Non-pigmented ciliary epithelial cell (primary cell): ENCODE results near the gene DSCAM.
"Not testable (repeated sequence)": the region's sequence is repeated elsewhere in the genome, so short reads cannot be mapped to it uniquely, and the experiment has no call there.

ENCODE experiments used
- DNase-seq: peaks from one replicate; pipeline ENCODE4 v3.0.0-alpha.2; 2010; ENCODE audit warnings: low read depth

Gene DSCAM

DNA sequence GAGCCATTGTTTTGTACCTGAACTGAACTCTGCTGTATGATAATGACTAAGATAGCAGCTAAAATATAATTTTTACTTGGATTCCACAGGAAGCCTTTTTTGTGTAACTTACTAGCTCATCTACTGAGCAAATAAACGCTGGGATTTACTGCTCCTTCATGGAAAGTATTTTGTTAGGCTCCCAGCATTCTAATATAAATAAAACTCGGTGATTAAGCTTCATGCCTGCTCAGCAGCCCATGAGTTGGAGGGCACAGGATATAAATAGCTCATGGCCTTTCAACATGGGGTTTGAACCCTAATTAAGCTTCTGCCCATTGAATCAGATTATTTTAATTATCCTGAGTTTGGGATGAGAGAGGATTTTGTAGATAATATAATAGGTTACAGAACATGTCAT is 799.7 kb downstream of the DSCAM start:
- DNase-seq, result no peak

DNA sequence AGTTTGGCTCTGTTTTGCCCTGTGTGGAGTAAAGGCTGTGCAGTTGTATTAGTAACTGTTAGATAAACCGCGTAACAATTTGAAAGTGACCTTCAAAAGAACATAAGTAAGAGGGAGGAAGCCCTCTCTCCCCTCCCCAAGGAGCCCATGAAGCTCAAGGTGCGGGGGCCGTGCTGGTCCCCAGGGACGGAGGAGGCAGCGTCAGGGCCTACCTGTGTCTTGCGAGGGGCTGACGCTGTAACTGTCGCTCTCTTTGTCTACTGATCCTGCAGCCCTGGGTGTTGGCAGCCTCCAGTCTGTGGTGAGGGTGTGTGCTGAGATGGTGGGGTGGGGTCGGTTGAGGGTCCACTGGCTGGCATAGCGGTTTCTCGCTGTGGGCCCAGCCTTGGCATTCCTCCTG is 803.1 kb downstream of the DSCAM start:
- no peak for DNase-seq

DNA sequence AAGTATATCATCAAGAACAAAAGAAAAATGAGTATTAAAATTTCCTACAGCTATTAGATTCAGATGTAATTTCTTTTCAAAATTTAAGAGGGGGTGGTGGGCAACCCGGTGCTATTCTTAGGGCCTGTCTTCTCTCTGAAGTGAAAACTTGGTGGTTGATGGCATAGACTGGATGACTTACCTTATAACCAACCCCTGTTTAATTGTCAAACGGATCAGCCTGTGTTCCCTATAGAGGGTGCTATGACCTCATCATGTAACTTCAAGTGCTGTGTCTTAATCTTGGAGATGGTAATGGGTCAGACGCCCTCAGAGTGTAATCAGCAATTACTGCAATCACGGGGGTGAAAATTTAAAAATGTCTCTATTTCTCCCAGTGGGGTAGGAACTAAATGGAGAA is 803.5 kb downstream of the DSCAM start:
- no peak for DNase-seq

DNA sequence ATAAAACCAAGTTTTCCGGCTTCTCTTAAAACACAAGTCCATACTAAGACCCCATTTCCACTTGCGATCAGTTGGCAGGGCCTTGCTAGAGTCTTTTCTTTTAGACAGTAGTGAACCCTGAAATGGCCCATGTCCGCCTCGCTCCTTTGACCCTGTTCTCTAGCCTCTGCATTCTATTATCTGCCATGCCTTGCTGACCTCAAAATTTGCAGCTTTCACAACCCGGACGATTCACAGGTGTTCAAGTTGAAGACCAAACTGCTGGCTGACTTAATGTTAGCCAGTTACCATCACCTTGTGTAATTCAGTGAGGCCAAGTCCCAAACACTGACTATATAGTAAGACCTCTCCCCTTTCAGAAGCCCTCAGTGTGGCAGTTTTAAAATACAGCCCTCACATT is 805.5 kb downstream of the DSCAM start:
- no peak for DNase-seq

DNA sequence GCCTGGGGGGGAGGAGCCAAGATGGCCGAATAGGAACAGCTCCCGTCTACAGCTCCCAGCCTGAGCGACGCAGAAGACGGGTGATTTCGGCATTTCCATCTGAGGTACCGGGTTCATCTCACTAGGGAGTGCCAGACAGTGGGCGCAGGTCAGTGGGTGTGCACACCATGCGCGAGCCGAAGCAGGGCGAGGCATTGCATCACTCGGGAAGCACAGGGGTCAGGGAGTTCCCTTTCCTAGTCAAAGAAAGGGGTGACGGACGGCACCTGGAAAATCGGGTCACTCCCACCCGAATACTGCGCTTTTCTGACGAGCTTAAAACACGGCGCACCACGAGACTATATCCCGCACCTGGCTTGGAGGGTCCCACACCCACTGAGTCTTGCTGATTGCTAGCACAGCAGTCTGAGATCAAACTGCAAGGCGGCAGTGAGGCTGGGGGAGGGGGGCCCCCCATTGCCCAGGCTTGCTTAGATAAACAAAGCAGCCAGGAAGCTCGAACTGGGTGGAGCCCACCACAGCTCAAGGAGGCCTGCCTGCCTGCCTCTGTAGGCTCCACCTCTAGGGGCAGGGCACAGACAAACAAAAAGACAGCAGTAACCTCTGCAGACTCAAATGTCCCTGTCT is 813.7 kb downstream of the DSCAM start:
- DNase-seq, result not testable (repeated sequence)

DNA sequence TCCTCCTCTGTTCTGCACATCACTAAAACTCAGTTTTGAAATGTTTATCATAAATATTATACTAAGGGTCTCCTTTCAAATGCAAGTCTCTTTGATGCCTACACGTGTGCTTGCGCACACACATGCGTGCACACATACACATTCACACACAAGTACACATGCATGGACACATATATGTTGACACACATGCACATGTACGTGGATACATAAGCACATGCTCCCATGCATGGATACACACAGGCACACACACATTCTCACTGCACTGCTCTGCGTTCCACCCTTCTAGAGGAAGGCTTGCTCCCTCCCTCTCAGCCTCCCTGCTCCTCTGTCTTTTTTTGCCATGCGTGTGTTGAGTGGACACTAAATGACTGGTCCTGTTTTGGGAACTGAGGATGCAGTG is 817.1 kb downstream of the DSCAM start:
- no peak for DNase-seq

DNA sequence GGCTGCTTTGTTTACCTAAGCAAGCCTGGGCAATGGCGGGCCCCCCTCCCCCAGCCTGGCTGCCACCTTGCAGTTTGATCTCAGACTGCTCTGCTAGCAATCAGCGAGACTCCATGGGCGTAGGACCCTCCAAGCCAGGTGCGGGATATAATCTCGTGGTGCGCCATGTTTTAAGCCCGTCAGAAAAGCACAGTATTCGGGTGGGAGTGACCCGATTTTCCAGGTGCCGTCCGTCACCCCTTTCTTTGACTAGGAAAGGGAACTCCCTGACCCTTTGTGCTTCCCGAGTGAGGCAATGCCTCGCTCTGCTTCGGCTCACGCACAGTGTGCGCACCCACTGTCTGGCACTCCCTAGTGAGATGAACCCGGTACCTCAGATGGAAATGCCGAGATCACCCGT is 818.6 kb downstream of the DSCAM start:
- not testable (repeated sequence) for DNase-seq

DNA sequence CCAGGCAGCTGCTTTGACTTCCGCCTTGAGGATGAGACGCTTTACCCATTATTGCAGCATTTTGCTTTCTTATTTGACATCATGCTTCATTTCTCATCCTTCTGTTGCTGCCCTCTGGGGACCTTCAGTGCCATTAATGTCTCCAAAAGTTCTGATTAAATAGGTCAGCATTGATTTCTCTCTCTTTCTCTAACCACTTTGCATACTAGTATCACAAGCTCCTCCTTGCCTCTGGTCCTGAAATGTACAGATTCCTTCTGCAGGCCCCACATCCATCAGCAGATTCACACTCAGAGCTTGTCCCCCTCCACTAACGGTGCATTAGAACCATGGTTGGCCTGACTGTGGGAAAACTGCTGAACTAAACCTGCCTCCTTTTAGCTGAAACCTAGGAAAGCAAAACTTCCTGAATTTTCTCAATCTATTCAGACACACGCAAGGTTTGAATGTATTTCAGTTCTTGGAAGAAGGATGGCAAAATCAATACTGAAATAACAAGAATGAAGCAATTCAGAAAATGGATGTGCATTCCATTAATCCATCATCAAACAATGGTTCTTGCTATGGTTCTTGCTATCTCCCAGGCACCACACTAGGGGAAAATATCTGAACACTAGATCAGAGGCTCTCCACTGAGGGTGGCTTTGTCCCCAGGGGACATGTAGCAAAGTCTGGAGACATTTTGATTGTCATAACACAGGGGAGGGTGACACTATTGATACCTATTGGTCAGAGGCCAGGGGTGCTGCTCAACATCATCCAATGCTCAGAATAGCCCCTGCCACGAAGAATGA is 825.2 kb downstream of the DSCAM start:
- DNase-seq, result no peak

DNA sequence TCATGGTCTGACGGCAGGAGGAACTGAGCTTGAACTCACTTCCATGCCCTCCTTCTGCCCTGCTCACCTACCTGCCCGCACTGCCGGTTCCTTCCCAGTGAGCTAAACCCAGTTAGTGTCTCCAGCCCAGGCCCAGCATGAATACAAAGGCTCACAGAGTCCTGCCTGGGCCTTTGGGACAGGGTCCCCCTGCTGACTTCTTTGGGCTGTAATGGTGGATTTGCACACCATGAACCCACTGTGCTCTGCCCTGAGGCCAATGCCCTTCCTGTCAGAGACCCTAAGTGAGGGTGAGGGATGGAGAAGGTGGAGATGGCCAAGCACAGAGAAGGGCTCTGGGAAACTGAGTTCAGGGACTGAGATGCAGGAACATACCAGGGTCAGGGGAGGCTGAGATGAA is 826.3 kb downstream of the DSCAM start:
- DNase-seq, result no peak

DNA sequence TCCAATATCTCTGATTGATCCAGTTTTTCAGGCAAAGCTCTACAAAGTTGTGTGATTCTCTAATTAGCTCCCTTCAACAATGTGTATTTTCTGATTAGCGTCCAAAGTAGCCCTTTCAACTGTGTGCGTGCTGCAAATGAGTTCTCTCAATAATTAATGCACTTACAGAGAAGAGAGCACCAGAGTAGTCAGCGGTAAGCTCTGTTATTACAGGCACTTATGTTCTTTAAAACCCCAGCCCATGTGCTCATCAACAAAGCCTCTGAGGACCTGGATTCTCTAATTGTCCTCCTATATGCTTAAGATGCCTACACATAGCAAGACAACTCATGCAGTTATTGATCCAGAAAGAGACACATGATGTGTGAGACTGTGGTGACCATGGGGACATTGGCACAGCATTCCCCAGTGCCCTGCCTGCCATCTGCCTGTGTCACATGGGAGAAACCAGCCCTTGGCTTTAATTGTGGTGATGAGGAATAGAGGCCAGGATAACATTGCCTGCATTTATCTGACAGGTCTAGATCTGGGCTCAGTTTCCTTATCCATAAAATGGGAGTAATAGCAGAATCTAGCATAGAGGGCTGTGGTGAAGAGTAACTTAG is 828.0 kb downstream of the DSCAM start:
- DNase-seq, result no peak

DNA sequence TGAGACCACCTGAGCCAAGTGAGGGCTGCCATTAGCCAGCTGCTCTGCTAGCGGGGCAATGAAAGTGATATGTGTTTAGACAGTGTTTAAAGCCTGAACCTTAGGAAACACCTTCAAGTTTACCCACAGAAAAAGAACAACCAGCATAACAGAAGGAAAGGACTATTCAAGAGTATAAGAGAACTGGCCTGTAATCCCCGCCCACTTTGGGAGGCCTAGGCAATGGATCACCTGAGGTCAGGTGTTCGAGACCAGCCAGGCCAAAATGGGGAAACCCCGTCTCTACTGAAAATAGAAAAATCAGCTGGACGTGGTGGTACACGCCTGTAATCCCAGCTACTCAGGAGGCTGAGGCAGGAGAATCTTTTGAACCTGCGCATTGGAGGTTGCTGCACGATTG is 830.3 kb downstream of the DSCAM start:
- DNase-seq, result no peak

DNA sequence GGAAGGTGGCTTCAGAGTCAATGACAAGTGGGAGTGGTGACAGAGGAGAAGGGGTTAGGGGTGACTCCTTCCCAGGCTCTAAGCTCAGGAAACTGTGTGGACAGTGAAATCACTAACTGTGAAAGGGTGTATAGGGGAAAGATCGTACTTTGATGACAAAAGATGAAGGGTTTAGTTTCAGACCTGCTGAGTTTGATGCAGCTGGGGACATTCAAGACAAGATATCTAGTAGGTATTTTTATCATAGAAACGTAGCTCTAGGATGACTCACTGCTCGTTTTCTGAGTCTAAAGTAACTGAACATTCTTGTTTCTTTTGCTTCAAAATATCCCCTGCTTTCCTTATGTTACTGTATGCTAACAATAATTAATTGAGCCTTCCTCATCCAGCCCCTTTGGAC is 830.7 kb downstream of the DSCAM start:
- DNase-seq, result no peak

DNA sequence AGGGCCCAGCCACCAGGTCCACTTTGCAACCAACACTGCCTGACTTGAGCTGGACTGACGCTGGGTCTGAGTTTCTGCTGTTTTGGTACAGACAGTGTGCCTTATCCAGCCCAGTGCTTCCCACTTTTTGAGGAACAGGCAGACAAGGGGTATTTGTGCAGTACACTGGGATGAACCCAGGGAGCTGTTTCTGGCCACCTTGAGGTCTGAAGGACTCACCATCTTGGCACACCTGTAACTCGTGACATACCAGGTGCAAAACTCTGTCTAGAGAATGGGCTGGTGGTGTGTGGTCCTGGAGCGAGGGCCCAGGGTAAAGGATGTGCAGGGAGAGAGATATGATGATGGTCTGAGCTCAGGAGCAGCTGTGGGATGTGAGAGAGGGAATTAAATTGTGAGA is 831.1 kb downstream of the DSCAM start:
- no peak for DNase-seq

DNA sequence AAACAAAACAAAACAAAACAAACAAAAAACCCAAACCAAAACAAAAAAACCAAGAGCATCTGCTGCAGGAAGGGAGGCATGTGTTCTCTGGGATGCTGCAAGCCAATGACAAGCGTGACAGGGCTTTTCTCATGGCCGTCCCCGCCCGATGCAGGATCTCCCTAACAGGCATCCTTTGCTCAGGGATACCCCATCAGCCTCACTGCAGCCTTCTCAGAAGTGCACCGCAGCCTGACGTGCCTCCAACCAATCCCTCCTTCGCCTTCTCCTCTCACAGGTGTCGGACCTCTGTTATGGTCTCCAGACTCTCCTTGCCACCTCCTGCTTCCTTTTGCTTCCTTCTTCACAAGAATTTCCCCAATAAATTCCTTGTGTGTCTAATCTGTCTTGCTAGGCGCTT is 832.6 kb downstream of the DSCAM start:
- no peak for DNase-seq

DNA sequence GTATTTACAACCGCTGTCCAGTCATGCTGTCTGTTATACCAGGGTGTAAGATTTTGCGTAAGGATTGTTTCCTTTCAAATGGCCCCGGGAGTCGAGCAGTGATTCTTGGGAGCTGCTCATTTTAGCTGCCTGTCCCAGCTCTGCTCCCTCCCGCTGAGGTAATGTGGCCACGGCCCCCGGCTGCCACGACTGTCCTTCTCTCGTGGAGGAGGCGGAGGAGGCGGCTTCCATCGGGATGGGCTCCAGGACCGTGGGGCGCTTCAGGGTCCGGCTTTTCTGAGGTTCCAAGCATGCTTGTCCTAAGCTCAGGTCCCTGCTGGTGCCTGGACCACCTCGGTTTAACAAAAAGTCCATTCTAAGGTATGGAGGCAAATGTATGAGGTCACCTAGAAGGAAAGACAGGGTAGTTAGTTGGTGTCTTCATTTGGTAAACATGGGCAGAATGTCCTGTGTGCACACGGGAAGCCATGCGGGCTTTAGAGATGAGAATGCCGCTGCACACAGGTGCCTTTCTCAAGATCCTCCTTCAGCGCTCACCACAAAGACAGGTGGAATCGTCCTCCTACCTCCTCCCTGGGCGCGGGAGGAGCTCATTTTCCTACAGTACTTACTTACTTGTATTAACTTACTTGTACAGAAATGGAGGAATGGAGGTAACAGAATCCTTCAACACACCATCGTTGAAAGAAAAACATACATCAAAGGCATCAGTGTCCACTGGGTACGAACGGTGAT is 833.8 kb downstream of the DSCAM start:
- DNase-seq, result no peak

DNA sequence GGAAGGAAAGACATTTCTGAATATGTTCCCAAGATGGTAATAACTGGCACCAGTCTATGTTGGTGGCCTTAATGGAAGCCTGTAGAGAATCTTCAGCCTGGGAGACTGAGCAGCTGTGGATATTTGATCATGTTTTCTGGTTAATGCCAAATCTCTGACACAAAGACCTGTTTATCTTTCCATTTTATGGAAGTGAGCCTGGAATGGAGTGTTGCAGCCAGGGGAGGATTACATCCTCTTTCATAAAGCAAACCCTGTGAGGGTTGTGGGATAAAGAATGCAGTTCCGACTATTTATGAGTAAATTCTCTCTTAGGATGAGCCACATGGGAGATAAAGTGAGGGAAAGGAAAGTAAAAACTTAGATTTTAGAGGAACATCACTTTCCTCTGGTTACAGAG is 835.6 kb downstream of the DSCAM start:
- no peak for DNase-seq

DNA sequence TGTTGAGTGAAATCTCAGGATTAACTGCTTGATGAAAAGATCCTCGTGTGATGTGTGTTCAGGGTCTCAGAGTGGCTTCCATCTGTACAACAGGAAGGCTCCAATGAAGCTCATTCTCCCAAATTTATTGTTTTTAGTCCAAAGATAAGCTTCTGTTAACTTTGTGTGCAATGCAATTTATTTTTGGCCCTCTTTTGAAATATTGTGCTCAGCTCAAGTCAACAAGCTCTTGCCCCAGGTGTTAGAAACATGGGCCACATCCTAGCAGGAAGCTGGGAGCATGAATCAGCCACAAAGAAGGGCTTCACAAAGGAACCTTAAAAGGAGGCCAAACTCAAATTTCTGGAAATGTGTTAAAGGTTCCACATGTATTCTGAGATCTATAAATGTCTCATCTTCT is 844.0 kb downstream of the DSCAM start:
- no peak for DNase-seq

DNA sequence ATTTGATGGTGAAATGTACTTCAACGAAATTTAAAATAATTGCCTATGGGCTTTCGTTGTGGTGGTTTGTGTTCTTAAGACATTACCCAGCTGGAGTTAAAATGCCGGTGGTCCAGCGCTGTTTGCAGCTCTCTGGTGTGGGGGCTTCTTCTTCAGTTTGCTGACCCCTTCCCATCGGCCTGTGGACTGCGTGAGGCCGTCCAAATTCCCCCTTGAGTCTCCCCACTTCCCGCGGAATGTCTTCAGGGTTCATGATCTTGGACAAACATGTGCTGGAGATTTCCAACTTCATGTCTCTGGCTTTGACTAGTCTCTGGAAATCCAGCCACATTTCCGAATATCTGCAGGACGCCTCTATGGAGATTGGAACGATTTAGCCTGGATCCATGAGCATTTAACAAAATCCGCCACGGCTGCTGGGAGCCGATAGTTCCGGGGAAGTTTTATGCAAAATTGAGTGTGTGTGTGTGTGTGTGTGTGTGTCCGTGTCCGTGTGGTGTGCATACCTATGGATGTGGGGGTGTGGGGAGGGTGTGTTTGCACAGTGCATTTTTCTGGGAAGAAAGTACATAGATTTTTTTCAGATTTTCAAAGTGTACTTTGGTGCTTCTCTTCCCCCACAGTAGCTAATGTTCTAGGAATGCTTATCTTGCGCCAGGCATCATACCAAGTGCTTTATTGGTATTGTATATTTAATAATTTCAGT is 862.5 kb downstream of the DSCAM start:
- no peak for DNase-seq

DNA sequence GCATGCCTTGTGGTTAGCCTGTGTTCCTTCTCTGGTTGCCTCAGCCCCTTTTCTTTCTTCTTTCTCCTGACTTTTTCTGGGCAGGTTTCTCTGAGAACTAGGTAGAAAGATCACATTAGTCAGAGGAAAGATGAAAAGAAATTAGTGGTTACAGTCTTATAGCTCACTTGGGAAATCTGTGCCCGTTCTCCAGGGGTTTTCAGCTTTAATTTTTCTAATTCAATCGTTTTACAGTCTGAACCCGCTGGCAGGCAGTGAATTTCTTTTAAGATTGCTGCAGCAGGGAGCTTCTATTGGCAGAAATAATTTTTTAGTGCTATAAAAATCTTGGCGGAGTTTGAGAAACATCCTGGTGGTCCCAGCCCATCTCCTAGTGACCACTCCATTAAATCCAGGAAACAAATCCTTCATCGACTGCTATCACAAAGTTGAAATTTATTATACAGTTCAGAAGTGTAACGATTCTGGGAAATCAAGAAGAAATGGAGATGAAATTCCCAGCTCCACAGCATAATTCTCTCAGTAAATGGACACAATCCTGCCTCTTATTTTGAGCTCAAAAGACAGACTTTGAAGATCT is 866.6 kb downstream of the DSCAM start:
- no peak for DNase-seq

DNA sequence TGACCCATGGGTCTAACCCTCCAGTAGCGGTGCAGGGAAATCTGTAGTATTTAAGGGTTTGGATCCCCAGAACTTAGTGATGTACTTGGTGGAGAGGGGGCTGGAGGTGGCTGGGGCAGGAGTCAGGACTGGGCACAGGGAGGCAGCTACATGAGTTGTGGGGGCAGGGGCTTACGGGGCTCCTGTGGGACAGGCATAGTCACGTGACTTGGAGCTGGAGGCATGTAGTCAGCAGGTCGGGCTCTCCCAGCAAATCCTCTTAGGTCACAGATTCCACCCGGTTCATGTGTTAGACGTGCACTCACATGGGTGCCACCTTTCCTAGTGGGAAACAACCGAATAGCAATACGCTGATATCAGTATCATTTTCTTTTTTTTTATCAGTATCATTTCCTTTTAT is 867.6 kb downstream of the DSCAM start:
- no peak for DNase-seq

DNA sequence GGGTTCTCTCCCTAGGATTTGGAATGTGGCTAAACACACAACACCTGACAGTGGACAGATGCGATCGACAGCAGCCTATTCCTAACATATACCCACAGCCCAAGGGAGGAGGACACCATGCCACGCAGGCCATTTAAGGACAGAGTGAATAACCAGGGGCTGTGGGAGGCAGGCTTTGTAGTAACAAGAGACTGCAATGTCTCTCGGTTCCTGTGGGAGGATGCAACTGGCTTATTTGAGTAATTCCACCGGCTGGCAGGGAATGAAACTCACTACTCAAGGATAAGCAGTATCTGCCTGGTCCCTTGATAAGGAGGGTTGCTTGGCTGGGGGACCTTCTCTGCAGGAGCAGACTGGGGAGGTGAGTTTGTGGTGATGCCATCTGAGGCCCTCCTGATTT is 870.2 kb downstream of the DSCAM start:
- no peak for DNase-seq
